COLO668 (cell line): Measurements from ENCODE around the gene UBE2D2.

Experiments used
- DNase-seq: peaks from one replicate; lab custom pipeline; 2025; ENCODE audit not compliant: unreplicated experiment; lab: John Stamatoyannopoulos, UW

Gene UBE2D2

DNA sequence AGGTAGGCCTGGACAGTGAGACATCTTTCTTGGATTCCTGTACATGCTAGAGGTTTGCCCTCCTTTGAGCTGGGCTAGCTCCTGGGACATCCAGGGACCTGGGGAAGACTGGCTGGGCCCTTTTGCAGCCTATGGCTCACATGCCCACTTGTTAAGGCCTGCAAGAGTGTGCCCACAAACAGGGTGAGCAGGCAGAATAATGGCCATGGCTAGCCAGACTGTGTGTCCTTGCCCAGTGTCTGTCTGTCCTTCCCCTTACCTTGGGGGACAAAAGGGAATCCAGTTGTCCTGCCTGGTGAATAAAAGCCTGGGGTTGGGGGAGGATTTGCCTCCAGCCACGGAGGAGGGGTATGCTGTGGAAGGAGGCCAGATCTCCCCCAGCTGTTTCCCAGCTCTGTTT is 74.1 kb downstream of the UBE2D2 start:
- DNase-seq = no peak

DNA sequence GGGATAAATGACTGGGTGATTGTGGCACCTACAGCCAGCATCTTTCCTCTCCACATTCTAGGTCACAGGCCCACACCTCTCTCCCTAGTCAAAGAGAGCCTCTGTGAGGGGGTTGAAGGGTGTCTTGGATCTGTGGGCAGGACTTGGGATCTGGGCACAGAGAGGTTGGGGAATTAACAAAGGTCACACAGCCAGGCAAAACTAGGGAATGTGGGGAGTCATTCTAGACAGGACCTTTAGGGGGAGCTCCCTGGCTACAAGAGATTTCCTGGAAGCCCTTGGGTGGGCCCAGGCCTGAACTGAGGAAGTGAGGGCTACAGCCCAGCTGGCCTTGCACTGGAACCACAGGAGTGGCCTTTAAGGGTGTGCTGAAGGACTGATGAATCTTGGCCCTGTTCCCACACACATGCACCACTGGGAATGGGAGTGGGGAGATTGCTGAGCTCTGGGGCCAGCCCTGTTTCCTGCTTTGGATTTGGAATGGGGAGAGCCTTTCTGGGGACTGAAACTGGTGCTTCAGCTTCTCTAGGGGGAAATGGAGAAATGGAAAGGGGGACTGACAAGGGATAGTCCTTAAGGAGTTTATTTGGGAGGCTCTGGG is 74.6 kb downstream of the UBE2D2 start:
- DNase-seq = peak; percentile 66

DNA sequence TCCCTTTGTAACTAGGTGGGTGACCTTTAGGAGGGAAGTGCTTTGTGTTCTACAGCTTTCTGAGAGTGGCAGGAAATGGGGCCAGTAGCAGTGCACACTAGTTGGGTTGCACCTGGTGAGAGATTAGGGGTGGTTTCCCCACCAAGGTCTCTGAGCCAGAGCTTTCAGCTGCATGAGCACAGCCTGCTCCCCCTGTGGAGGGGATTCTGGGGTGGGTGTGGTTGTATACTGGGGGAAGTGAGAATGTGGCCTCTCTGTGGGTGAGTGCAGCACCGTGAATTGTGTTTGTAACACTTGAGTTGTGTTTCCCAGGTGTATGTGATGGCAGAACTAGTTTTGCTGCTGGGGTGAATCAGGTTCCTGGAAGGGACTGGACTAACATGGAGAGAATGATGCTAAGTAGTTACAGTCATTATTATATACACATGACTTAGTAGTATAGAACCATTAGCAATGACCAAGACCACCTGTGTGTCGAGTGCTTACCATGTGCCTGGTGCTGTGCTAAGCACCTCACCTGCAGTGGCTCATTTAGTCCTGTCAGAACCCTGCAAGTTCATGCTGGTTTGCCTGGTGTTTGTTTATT is 75.2 kb downstream of the UBE2D2 start:
- DNase-seq = peak; percentile 46

DNA sequence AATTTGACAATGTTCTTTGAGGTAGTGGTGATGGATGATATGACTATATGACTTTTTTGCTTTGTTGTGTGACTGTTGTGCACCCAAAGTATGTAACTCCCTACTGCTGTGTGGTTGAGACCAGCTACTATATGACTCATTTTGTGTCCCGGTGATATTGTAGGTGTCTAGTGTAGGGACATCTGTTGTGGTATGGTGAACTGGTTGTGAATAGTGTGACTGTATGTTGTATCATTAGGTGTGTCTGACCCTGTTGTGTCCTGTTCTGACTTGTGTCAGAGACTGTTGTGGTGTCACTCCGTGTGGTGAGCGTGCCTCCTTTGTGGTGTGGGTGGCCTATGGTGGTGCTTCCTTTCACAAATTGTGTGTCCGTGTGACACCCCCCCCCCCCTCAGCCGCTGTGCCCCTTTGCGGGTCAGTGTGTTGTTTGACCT is 75.9 kb downstream of the UBE2D2 start:
- DNase-seq = no peak

DNA sequence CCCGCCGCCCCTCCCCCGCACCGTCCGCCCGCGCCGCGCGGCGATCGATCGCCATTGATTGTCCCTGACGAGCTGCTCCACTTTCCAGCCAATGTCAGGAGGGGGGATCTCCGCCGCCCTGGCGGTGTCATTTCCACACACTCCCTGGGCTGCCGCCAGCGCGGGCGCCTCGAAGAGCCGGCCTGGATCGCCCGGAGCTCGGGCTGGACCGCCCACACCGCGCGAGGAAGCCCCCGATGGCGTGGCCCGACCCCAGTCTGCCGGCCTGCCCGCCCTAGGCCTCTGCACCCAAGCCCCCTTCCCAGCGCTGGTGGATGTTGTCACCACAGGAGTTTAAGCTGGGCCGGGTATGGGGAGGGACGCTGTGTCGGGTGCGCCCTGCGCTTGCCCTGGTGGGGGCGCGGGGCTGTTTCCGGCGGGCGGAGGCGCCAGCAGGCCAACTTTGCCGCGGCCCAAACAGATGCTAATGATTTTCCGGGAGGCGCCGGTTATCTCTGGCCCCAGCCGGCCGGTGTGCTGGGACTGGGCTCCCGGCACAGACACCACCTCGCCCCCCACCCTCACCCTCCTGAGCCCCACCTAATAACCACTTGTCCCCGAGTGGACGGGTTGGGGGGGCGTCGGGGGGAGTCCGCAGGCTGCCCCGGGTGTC is 76.4 kb downstream of the UBE2D2 start:
- DNase-seq = peak; percentile 84

DNA sequence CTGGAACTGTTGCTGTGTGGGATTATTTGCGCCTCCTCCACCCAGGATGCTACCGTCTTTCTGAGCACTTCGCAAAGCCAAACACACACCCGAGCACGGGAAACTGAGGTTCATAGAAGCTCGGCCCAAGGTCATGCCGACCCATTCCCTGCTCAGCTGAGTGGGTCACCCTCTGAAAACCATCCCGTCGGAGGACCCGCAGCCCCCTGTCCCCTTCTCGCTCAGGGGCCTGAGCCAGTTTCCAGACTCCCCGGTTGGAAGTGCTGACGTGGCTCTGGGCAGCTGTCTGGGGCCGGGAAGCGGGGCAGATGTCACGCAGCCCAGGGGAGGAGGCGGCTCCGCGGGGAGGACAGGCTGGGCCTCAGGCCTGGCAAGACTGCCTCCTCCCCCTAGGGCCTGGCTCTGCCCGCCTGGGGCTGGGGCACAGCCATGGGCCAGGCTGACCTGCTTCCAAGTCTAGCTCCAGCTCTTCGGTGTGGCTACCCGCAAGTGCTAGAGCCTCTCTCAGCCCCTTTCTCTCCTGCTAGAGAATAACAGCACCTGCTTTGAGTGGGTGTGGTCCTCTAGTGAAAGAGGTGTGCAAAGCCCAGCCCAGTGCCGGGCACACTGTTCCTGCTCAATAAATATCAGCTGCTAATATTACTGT is 77.1 kb downstream of the UBE2D2 start:
- DNase-seq = peak; percentile 86

DNA sequence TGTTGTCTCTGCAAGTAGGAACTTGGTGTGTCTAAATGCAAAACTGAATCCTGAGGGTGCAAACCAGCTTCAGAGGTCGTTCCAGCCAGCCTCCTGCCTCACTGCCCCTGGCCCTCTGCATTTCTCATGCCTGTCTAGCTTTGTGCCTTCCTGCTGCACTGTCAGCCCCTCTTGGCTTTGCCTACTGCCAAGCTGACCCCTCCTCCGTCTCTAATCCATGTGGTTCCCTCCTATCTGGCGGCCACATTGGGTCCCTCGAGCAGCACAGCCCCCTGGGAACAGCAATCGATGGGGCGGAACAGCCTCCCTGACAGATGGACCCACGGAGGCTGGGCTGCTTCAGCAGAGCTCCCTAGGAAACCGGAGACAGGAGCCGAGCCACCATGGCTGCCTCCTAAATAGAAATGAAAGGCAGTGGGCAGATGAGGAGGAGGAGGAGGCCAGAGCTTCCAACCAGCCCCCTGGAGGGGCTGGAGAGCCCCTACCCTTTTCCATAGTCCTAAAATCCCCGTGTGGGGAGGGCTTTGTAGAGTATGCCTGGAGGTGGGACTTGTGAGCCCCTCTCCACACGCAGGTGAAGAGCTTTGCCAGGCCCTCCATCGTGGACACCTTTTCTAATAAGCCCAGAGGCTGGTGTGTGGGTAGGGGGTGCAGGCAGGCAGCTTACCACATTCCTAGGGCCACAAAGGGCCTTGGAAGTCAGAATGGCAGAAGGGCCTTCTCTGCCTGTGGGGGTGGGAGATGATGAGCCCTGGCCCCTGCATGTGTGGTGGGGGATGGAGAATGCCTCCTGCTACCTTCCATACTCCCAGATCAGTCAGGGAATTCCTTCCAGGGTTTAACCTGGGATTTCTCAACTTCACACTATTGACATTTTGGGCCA is 77.8 kb downstream of the UBE2D2 start:
- peak; percentile 32 for DNase-seq

DNA sequence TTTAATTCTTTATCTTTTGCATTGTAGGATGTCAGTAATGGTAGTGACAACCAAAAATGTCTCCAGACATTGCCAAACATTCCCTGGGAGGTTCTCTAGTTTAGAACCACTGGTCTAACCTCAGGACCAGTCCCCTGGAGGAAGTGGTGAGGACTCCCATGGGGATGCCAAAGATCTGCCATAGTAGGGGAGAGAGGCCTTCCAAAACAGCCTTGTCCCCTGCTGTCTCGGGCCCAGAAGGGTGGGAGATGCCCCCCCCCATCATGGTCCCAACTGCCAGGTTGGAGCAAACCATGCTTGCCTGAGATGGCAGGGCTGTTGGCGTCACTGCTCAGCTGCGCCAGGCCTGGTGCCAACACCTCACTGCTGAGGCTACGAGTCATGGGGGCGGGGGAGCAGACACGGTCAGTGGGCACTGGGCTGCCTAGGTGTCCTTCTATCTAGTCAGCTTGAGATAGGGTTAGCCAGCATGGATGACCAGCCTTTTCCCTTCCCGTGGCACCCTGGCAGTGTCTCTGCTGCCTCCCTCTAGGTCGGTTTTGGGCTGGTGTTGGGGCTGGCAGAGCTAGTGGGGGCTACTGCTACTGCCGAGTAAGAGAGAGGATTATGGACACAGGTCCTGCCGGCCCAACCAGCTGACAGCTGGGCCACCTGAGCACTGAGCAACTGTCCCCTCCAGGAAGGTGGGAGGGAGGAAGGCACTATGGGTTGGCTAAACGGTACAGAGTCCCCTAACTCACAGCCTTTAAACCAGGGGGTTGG is 78.7 kb downstream of the UBE2D2 start:
- no peak for DNase-seq

DNA sequence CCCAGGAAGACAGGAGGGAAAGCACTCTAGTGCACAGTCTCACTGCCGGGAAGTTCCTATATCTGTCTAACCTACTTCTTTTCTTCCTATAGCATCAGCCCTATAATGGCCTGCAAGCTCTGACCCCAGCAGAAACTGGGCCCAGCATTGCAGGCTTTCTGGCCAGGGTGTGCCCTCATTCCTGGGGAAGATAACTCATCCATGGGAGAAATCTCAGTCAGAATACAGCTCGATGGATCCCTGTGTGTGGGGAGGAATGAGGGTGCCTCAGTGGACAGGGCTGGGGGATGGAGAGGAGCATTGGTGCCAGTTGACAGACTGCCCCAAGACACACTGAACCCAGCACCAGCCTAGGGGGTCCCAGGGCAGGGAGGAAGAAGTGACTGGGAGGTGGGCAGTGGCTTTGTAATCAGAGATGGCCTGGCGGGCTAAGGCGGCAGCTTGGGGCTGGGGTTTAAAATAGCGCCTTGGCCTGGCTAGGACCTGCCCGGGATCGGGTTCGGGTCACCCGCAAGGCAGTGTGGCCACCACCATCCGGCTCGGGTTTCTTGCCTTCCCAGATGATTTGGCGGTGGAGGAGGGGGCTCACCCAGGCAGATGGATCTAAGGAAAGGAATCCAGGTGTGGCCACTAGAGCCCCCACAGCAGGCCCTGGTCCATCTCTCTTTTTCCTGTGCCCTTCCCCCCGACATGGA is 79.4 kb downstream of the UBE2D2 start:
- no peak for DNase-seq

DNA sequence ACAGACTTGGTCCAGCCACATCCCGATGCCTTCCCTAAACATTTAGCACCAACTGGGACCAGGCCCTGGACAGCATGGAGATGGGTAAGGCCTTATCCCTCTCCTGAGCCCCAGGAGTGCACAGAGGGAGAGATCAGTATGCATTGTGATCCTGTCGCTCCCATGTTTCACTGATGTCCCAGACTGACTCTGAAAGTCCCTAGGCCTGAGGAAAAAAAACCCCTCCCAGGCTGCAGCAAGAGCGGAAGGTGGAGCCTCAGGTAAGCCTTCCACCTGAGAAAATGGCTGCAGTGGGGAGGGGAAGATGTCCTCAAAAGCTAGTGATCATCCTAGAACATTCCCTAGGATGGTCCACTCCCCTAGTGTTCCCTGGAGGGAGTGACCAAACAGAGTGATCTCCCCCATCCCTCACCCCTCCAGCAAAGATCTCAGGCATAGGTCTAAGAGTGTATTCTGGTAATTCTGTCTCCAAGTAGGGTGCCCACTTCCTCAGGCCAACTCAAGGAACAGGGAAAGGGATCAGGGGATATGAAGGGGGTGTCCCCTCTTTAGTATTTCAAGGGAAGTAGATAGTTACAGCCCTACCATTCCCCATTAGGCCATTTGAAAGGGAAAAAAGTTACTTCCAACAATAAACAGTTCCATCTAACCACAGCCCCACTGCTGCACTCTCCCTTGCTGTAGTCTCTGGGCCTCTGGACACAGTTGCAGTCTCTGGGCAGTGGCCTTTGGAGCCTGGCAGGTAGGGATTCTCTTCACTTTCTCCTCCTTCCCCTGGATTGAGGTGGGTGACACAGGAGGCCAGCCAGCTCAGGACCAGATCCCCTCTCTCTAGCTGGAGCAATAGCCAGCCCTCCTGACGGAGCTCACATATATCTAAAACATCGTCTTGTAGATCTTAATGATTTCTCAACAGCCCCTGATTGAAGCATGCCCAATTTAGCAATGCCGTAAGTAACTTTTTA is 80.3 kb downstream of the UBE2D2 start:
- no peak for DNase-seq

DNA sequence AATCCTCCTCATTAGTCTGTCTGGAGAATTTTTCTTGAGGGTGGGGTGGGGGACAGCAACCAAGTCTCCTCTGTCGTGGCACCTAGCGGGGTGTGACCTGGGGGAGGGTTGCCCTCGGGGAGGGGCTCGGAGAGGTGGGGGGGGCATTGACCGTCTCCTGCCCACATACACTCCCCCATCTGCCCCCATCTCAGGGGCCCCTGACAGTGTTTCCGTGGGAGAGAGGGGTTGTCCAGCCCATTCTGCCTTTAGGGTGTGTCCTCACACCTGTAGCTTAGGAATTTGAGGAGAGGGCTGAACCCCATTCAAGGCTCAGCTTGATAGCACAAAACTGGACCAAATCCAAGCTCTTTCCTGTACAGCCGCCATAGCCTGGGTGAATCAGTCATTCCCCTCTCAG is 81.1 kb downstream of the UBE2D2 start:
- DNase-seq = no peak

DNA sequence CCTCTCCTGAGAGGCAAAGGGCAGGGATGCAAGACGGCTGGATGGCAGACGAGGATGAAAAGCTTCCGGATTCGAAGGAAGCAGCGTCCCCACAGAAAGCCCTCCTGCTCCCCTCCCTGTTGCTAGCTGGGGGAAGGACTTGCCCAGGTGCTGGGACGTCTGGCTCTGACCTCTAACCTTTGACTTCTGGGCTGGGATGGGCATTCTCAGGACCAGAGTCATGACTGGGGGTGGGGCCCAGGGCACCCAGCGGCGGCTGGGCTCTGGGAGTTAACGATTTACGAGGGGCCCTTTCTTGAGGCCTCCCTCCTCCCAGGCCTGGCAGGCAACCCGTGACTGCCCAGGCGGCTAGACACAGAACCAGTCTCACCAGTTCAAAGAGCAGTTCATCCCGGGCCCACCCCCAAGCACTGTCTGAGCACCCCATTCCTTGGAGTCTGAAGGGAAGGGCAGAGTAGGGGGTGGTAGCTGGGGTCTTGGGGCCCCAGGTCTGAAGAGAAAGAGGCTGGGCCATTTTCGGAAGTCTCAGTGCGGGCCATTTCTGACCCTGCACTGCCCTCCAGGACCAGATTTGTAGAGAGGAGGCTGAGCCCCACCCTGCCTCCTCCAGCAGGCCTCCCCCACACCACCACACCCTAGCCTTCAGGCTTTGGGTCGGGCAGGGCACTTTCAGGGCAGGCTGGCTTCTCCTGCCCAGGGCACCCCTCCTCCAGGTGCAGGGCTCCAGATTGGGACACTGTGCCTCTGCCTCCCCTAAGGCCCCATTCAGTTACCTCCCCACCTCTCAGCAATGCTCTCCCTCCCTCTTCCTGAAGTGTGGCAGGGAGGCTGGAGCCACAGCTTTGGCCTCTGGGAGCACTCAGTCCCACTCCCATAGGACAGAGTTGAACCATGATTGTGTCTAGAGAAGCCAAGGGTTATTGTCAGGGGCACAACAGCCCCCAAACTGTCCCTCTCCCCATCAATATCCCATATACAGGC is 82.0 kb downstream of the UBE2D2 start:
- peak; percentile 62 for DNase-seq

DNA sequence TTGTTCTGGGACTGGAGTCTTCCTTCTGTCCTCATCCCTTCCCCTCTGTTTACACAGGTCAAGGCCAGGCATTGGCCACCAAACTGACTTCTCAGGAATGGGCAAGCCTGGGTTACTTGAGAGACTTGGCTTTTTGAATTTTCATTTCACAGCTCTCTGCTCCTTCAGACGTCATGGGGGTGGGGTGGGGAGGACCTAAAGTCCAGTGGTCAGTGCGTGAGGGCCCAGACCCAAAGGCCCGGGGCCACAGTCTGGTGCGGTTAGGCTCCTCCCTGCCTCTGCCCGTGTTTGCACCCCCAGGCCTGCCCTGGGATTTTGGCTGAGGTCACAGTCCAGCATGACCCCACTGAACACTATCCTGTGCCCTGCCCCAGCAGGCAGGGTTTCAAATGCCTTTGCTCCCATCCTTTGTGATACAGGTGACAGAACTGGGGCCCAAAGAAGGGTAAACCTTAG is 82.9 kb downstream of the UBE2D2 start:
- DNase-seq = no peak

DNA sequence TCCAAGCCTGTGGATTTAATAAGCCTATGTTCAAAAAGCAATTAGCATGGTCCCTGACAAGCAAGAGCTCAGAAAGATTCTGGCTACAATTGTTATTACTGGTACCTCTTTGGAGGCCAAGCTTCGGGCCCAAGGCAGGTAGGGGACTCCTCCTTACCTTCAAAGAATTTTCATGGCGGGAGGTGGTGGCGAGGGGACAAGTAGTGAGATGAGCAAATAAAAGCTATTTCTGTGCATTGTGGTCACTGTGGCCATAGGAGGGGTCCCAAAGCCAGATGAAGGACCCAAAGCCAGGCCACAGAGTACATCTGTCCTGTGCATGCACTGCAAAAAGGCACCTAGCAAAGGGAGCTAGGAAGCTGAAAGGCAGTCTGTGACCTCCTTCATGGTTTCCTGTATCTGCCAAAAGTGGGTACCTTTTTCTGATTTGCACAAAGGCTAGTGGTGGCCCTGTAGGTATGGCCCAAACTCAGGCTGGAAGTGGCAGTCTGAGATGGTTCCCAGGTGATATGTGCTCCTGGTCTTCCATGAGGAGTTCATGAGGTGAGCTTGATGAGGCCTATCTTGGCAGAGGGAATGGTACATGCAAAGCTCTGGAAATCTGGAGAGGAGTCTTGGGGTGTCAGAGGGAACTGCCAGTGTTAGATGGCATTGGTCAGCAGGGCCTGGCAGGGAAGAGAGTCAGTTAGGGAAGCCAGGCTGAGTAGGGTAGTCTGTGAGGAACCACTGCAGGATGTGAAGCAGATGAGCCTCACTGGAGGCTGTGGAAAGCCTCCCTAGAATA is 83.7 kb downstream of the UBE2D2 start:
- no peak for DNase-seq

DNA sequence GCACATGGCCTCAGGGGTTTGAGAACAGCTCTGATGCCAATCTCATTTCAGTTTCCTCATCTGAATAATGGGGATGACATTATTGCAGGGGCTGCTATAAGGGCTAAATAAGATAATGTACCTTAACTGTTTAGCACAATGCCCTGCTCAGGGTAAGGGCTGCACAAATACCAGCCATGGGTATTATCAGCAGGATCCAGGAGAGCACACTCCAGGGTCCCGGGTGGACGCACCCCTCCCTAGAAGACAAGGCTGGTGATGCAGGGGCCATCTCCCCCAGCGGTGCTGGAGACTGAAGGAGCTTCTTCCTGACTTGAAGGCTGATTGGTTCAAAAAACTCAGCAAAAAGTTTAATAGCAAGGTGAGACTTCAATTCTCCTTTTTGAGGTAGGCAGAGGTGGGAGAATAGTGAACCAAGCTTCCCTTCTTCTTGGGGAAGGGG is 84.3 kb downstream of the UBE2D2 start:
- DNase-seq = no peak

DNA sequence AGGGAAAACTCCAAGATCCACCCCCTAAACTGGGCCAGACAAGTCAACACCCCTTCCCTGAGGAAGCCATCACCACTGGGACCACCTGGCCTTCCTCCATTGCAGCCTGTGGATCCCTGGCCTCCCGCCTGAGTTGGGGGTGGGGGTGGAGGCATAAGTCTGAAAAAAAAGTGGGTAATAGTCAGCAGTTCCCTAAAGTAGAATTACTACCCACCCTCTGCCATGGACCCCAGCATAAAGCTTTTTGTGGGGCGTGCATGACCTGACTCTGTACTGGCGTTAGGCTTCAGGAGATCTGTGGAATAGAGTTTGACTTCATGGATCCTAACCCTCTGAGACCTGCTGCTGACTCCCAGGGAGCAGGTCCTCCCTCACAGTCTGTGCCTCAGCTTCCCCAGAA is 85.0 kb downstream of the UBE2D2 start:
- DNase-seq = no peak
